Measurements from ENCODE around the gene GRHL3. TPM values are rescaled to one million over a fixed set of nuclear protein-coding genes. Genes with fewer than 3 reads are reported as not detected.

The GRHL3 gene
- polyA plus RNA-seq, 3 donors: 0.03 TPM; not detected in 2

- WGBS (ENCODE audit: insufficient coverage): 3% methylated on average over 24 of the region's 33 CpGs
- Mint-ChIP-seq H3K27ac (peak overlapping the region in 3 of 7 donors; percentile 5 to 51 (median 32)), H3K27me3 (ENCODE audit: low read depth in 3 of 3) (peaks cover 65 to 90% (median 78%) of the 10 kb centered on the region in 3 donors), H3K36me3 (peaks cover 4 to 22% of the 10 kb centered on the region in 2 donors), H3K4me3 (peak overlapping the region; percentile 87 to 99), H3K9me3 (peaks cover 0 to 12% (median 4%) of the 10 kb centered on the region in 7 donors), H3K4me1 (peaks cover 30% of the 10 kb centered on the region)
- H2AFZ ChIP-seq (ENCODE audit: insufficient read depth, low read depth, low read length, poor library complexity, severe bottlenecking): peak overlapping the region; percentile 97
- no peaks in the 10 kb centered on the region for H3K36me3 ChIP-seq (replicated peaks in 1 of 2; ENCODE audit: control insufficient read depth in 1 of 2, insufficient read depth in 2 of 2, low read length in 2 of 2)
- H3K27me3 ChIP-seq (ENCODE audit: control insufficient read depth in 2 of 2, insufficient read depth in 2 of 2, low read length in 2 of 2): peaks cover 61 to 91% of the 10 kb centered on the region in 2 donors
- DNase-seq: no peak
- H3K4me3 ChIP-seq (replicated peaks in 1 of 3; ENCODE audit: low read depth in 2 of 3, low read length in 3 of 3): peak overlapping the region; percentile 47 to 80 (median 62)
- peaks cover 10 to 23% of the 10 kb centered on the region in 2 donors for H3K4me1 ChIP-seq (ENCODE audit: control insufficient read depth in 1 of 2, insufficient read depth in 2 of 2, low read length in 2 of 2)
- peaks cover 0 to 10% of the 10 kb centered on the region in 2 donors for H3K9me3 ChIP-seq (replicated peaks in 1 of 2; ENCODE audit: control insufficient read depth in 1 of 2, insufficient read depth in 1 of 2, low read length in 2 of 2)
- H3K79me2 ChIP-seq (ENCODE audit: insufficient read depth, low read length): no peaks in the 10 kb centered on the region
- H3K4me2 ChIP-seq (replicated peaks; ENCODE audit: extremely low read depth, low read length, poor library complexity, severe bottlenecking): peak overlapping the region; percentile 92
- H4K20me1 ChIP-seq (ENCODE audit: insufficient read depth, low read length): no peaks in the 10 kb centered on the region
- H3K27ac ChIP-seq (ENCODE audit: low read depth in 1 of 2, low read length in 2 of 2): no peak overlapping the region
- TF ChIP-seq CTCF (IDR thresholded peaks at IDR 0.05): no peak
- intact Hi-C loops (cut with micrococcal nuclease): no loop called here
- peak overlapping the region; percentile 70 for H3K9ac ChIP-seq (ENCODE audit: insufficient read depth, low read length, poor library complexity, severe bottlenecking)
Measured at GRCh38 chr1:24322470-24323177, 3.5 kb downstream of the GRHL3 start.

- Histone ChIP-seq H3K27ac (ENCODE audit: low read depth in 1 of 2, low read length in 2 of 2) (no peak overlapping the region), H3K4me2 (replicated peaks; ENCODE audit: extremely low read depth, low read length, poor library complexity, severe bottlenecking) (no peak overlapping the region), H3K27me3 (ENCODE audit: control insufficient read depth in 2 of 2, insufficient read depth in 2 of 2, low read length in 2 of 2) (peaks cover 57 to 86% of the 10 kb centered on the region in 2 donors), H3K79me2 (ENCODE audit: insufficient read depth, low read length) (no peaks in the 10 kb centered on the region), H3K4me1 (ENCODE audit: control insufficient read depth in 1 of 2, insufficient read depth in 2 of 2, low read length in 2 of 2) (peaks cover 10 to 23% of the 10 kb centered on the region in 2 donors), H3K36me3 (replicated peaks in 1 of 2; ENCODE audit: control insufficient read depth in 1 of 2, insufficient read depth in 2 of 2, low read length in 2 of 2) (no peaks in the 10 kb centered on the region), H3K9ac (ENCODE audit: insufficient read depth, low read length, poor library complexity, severe bottlenecking) (no peak overlapping the region), H3K4me3 (replicated peaks in 1 of 3; ENCODE audit: low read depth in 2 of 3, low read length in 3 of 3) (no peak overlapping the region), H4K20me1 (ENCODE audit: insufficient read depth, low read length) (no peaks in the 10 kb centered on the region), H2AFZ (ENCODE audit: insufficient read depth, low read depth, low read length, poor library complexity, severe bottlenecking) (no peak overlapping the region), H3K9me3 (replicated peaks in 1 of 2; ENCODE audit: control insufficient read depth in 1 of 2, insufficient read depth in 1 of 2, low read length in 2 of 2) (peaks cover 0 to 10% of the 10 kb centered on the region in 2 donors)
- Mint-ChIP-seq H3K4me3 (peak overlapping the region in 1 of 2 donors; percentile 99), H3K36me3 (peaks cover 4 to 22% of the 10 kb centered on the region in 2 donors), H3K4me1 (peaks cover 30% of the 10 kb centered on the region), H3K9me3 (peaks cover 0 to 12% (median 4%) of the 10 kb centered on the region in 7 donors), H3K27me3 (ENCODE audit: low read depth in 3 of 3) (peaks cover 59 to 87% (median 73%) of the 10 kb centered on the region in 3 donors), H3K27ac (no peak overlapping the region)
- no peak for TF ChIP-seq CTCF (IDR thresholded peaks at IDR 0.05)
- no peak for DNase-seq
- intact Hi-C loops (cut with micrococcal nuclease): no loop called here
- 100% methylated on average over 2 of the region's 2 CpGs for WGBS (ENCODE audit: insufficient coverage)
Measured at GRCh38 chr1:24323281-24323680, 4.1 kb downstream of the GRHL3 start.
